Keratinocyte (primary cell): Measurements from ENCODE around the gene SUMO4. TPM values are rescaled to one million over a fixed set of nuclear protein-coding genes. Genes with fewer than 3 reads are reported as not detected.

Source experiments
- DNase-seq: peaks from one replicate; pipeline ENCODE4 v3.0.0-alpha.2; 2011; ENCODE audit warnings: low read depth, missing footprints, low spot score
- FAIRE-seq: peaks from 2 replicates; lab custom pipeline; 2011; peaks lifted over from hg19 to GRCh38; lab: Jason Lieb, UNC
- H2AFZ ChIP-seq: 2 replicates; pipeline ENCODE4 v1.6.0; 2012; ENCODE audit warnings: low read length, control low read depth, inconsistent platforms; ENCODE audit not compliant: control insufficient read depth
- H3K27ac ChIP-seq: 2 replicates; pipeline ENCODE4 v1.5.1; 2011; ENCODE audit warnings: low read length; ENCODE audit not compliant: control insufficient read depth, insufficient read depth
- H3K27me3 ChIP-seq: 3 replicates; pipeline ENCODE4 v1.6.0; 2011; ENCODE audit warnings: low read length; ENCODE audit not compliant: control insufficient read depth, insufficient read depth; ENCODE audit errors: extremely low read depth
- H3K36me3 ChIP-seq, 2 experiments: 2 replicates in 1 of 2; 3 replicates in 1 of 2; pipeline ENCODE4 v1.5.1; 2011; ENCODE audit warnings: low read length in 2 of 2, mild to moderate bottlenecking in 1 of 2; ENCODE audit not compliant: control insufficient read depth in 2 of 2, insufficient read depth in 2 of 2; ENCODE audit errors: extremely low read depth in 1 of 2
- H3K4me1 ChIP-seq: 3 replicates; pipeline ENCODE4 v1.5.1; 2011; ENCODE audit warnings: low read length; ENCODE audit not compliant: control insufficient read depth, insufficient read depth; ENCODE audit errors: extremely low read depth
- H3K4me2 ChIP-seq: 3 replicates; pipeline ENCODE4 v1.6.0; 2011; ENCODE audit warnings: low read depth, low read length; ENCODE audit not compliant: control insufficient read depth, insufficient read depth; ENCODE audit errors: extremely low read depth
- H3K4me3 ChIP-seq, 3 experiments: fragments of 200-600 bp in 1 of 3; sonication (generic) in 1 of 3; 2 replicates in 2 of 3; 3 replicates in 1 of 3; pipeline ENCODE4 v1.5.1; 2011 to 2016; ENCODE audit warnings: low read length in 3 of 3, mild to moderate bottlenecking in 3 of 3, control low read depth in 2 of 3, inconsistent platforms in 1 of 3, low read depth in 1 of 3, mixed read lengths in 1 of 3, mixed run types in 1 of 3, moderate library complexity in 1 of 3; ENCODE audit not compliant: control insufficient read depth in 2 of 3, insufficient read depth in 2 of 3; ENCODE audit errors: extremely low read depth in 1 of 3
- H3K79me2 ChIP-seq: 2 replicates; pipeline ENCODE4 v1.6.0; 2012; ENCODE audit warnings: low read length; ENCODE audit not compliant: control insufficient read depth, insufficient read depth
- H3K9ac ChIP-seq: 3 replicates; pipeline ENCODE4 v1.6.0; 2011; ENCODE audit warnings: low read length; ENCODE audit not compliant: control insufficient read depth, insufficient read depth; ENCODE audit errors: extremely low read depth
- H3K9me1 ChIP-seq: 3 replicates; pipeline ENCODE4 v1.6.0; 2011; ENCODE audit warnings: low read length; ENCODE audit not compliant: control insufficient read depth, insufficient read depth; ENCODE audit errors: extremely low read depth
- H3K9me3 ChIP-seq: 2 replicates; pipeline ENCODE4 v1.5.1; 2012; ENCODE audit warnings: low read depth, low read length; ENCODE audit not compliant: control insufficient read depth
- H4K20me1 ChIP-seq: 3 replicates; pipeline ENCODE4 v1.6.0; 2011; ENCODE audit warnings: low read length; ENCODE audit not compliant: control insufficient read depth, insufficient read depth; ENCODE audit errors: extremely low read depth
- CTCF ChIP-seq, 3 experiments: IDR thresholded peaks in 1 of 3; conservative IDR thresholded peaks in 1 of 3; optimal IDR thresholded peaks in 1 of 3; 2 replicates in 2 of 3; 3 replicates in 1 of 3; pipeline versions ENCODE3 to v1.5.1; 2011; ENCODE audit warnings: low read length in 3 of 3, mild to moderate bottlenecking in 3 of 3, moderate library complexity in 2 of 3, control low read depth in 1 of 3, inconsistent platforms in 1 of 3; ENCODE audit not compliant: insufficient read depth in 2 of 3; ENCODE audit errors: extremely low read depth in 1 of 3
- EZH2 ChIP-seq: IDR thresholded peaks from one replicate; pipeline ENCODE4 v1.6.1; 2012; ENCODE audit warnings: inconsistent platforms, mild to moderate bottlenecking, low read length, moderate library complexity
- dilution Hi-C: fragments of 300-500 bp; cut with MboI; formaldehyde crosslinking; loops from one replicate; pipeline ENCODE4 v1.7.0; 2020; ENCODE audit warnings: low sequenced_read_pairs; ENCODE audit not compliant: extremely low pct_ligation_motif_present
- polyA plus RNA-seq, 5 experiments: library from polyadenylated mRNA; depleted of rRNA in 3 of 5; stranded (reverse) in 3 of 5; stranded (forward) in 1 of 5; unstranded in 1 of 5; fragments of >200 nt; gene quantifications; 1 replicate in 1 of 5; 2 replicates in 3 of 5; 3 replicates in 1 of 5; pipeline versions ENCODE4 v1.2.1 to v1.2.3, GENCODE V29; 2011 to 2012; ENCODE audit warnings: missing spikeins in 2 of 5, low read depth in 1 of 5, low replicate concordance in 1 of 5

Gene SUMO4
- polyA plus RNA-seq, 1 donor (not counting 4 experiments of a cell fraction or from before 2014, with no cell fraction given): 0.09 TPM

DNA sequence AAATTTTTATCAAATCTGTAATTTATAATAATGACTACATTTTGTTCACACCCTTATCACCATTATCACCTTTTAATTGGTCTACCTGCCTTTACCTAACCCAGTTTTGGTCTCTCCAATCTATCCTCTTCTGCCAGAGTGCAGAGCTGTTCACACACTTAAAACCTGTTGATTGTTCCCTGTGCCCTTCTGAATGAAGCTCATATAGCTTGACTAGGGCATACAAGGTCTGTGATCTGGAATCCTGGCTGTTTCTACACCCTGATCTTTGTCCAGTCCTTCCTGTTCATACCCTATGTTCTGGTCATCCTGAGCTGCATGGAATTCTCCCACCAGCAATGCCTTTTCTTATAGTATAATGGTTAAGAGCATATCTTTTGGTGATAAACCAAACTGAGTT lies 28.9 kb upstream of the SUMO4 start:
- no peaks in the 10 kb centered on the region for H3K4me1 ChIP-seq
- no peaks in the 10 kb centered on the region for H3K9me1 ChIP-seq
- H3K9me3 ChIP-seq: no peaks in the 10 kb centered on the region
- dilution Hi-C loops: no loop called here
- no peak overlapping the region for H2AFZ ChIP-seq
- no peaks in the 10 kb centered on the region for H4K20me1 ChIP-seq
- H3K4me2 ChIP-seq: no peak overlapping the region
- H3K79me2 ChIP-seq: peaks cover 33% of the 10 kb centered on the region
- no peaks in the 10 kb centered on the region for H3K27me3 ChIP-seq
- no peak overlapping the region for H3K27ac ChIP-seq
- FAIRE-seq (no peak), DNase-seq (no peak)
- H3K4me3 ChIP-seq: no peak overlapping the region
- H3K9ac ChIP-seq: no peak overlapping the region
- no peak for TF ChIP-seq EZH2
- no peak for TF ChIP-seq CTCF (optimal IDR thresholded peaks at IDR 0.05 in 1 of 3, IDR thresholded peaks at IDR 0.05 in 1 of 3, conservative IDR thresholded peaks at IDR 0.05 in 1 of 3; ENCODE audit: extremely low read depth in 1 of 3, insufficient read depth in 2 of 3, low read length in 3 of 3)
- peaks cover 4% of the 10 kb centered on the region in 2 experiments for H3K36me3 ChIP-seq

DNA sequence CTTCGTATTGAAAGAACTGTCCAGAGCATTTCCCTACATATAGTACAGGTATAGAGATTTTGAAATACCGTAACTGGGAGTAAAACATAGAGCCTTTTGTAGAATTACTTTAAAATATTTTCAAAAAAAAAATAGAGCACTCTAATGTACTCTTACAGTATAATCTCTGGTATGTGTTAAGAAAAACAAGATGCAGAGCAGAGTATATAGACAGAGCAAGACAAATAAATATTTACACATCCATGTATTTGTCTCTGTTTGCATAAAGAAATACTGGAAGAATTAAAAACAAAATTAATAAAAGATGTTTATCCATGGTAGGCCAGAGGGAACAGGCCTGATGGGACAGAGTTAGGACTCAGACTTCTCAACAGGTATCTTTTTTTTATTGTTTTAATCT lies 28.0 kb upstream of the SUMO4 start:
- Histone ChIP-seq H3K27ac (no peak overlapping the region), H4K20me1 (no peaks in the 10 kb centered on the region)

More for the DNA sequence above, 28.0 kb upstream of the SUMO4 start:
- Histone ChIP-seq H3K9ac (no peak overlapping the region), H3K4me1 (no peaks in the 10 kb centered on the region), H3K9me3 (no peaks in the 10 kb centered on the region), H3K27me3 (no peaks in the 10 kb centered on the region), H3K79me2 (peaks cover 25% of the 10 kb centered on the region), H3K36me3 (peaks cover 4% of the 10 kb centered on the region in 2 experiments), H3K4me3 (no peak overlapping the region), H3K9me1 (no peaks in the 10 kb centered on the region), H3K4me2 (no peak overlapping the region), H2AFZ (no peak overlapping the region)
- no peak for TF ChIP-seq CTCF (optimal IDR thresholded peaks at IDR 0.05 in 1 of 3, IDR thresholded peaks at IDR 0.05 in 1 of 3, conservative IDR thresholded peaks at IDR 0.05 in 1 of 3; ENCODE audit: extremely low read depth in 1 of 3, insufficient read depth in 2 of 3, low read length in 3 of 3)
- no peak for TF ChIP-seq EZH2
- DNase-seq: no peak
- dilution Hi-C loops: no loop called here
- FAIRE-seq: no peak
